Stimulated activated CD8-positive, alpha-beta memory T cell treated with anti-CD3 and anti-CD28 coated beads, Interleukin-12 subunit alpha, Interleukin-12 subunit beta, amount 100 ng/mL, for 24 hours (primary cell): ENCODE data around the gene SLIT3.

Experiments used
- DNase-seq: peaks from one replicate; pipeline ENCODE4 v3.0.0-alpha.2; 2020; ENCODE audit errors: extremely low read depth

The SLIT3 gene

DNA sequence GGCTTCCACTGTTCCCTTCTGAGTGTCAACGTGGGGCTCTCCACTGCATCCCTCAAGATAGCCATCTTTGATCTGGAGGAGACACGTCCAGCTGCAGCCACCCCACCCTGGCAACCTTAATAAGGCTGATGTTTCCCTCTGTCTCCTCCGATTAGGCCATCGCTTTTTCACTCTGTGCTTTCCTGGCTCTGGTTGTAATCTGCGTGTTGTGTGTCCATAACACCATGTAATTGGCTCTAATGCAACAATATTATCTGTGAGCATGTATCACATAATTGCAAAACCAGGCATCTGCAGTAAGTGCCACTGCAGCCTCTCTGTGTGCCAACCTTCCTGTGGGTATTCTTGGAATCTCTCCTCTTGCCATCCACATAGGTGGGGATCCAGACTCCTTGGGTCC is 471.9 kb downstream of the SLIT3 start:
- no peak for DNase-seq

DNA sequence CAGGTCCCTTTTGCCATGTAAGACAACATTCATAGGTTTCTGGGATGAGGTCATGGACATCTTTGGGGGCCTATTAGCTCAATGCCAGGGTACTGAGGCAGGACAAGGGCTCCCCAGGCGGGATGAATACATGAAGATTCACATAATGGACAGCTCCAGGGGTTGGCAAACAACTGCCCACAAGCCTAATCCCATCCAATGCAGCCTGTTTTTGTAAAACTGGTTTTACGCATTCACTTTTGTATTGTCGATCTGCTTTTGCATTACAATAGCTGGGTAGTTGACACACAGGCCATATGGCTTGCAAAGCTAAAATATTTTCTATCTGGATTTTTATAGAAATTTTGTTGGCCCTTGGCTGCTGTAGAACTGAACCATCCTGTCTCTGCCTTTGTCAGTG is 473.3 kb downstream of the SLIT3 start:
- DNase-seq: no peak

DNA sequence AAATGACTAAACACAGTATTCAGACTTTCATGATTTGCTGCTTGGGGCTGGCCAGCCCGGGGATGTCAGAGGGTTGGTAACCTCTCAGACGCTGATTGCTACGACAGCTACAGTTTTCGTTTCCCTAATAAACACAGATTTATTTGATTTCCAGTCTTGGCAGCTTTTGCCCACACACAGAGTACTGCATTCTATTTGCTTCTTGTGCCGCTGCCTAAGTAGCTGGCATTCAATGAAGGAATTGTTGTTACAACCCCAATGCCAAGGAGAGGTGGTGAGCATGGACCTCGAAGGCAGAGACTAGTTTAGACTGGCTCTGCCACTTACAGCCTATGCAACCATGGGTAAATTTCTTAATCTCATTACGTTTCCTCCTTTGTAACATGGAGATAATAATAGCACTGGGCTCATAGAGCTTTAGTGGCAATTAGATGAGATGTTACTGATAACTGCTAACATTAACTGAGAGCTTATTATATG is 474.7 kb downstream of the SLIT3 start:
- no peak for DNase-seq

DNA sequence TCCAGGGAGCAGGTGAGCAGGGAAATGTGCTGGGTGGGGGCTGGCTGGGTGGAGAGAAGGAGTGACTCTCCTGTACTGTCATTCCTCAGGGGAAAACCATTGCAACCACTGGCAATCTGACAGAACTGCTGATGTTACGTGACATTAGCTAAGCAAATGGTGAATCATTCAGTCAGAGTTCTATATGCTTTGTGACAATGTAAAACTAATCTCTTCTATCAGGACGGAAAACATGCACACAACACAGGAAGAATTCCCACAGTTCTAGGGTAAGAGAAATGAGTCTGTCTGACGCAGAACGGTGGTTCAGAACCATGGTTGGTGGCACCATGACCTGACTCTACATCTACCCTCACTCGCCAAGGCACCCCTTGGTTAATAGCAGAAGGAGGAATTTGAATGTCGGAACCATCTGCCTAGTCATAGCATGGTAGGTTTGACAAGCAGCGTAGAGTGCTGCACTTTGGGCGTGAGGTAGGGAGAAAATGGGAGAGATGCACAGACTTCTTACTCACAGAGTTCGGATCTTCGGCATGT is 478.1 kb downstream of the SLIT3 start:
- no peak for DNase-seq

DNA sequence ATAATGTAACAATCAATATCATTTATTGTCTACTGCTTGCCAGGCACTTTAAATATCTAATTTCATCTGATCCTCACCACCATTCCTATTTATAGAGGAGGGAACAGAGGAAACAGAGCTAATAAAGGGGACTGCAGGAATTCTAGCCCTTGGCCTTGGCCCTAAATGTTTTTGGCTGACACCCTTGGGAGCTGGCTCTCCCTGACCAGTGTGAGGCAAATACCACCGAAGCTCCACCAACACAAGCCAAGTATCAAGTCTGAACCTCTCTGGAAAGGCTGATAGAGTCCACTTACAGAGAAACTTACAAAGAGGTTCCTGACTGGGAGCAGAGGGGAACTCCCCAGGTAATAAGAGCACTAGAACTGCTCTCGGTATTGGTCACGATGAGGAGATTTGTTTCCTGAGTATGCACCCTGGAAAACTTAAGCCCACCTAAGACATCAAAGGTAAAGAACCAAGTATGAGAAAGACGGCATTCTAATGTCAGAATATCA is 478.6 kb downstream of the SLIT3 start:
- no peak for DNase-seq

DNA sequence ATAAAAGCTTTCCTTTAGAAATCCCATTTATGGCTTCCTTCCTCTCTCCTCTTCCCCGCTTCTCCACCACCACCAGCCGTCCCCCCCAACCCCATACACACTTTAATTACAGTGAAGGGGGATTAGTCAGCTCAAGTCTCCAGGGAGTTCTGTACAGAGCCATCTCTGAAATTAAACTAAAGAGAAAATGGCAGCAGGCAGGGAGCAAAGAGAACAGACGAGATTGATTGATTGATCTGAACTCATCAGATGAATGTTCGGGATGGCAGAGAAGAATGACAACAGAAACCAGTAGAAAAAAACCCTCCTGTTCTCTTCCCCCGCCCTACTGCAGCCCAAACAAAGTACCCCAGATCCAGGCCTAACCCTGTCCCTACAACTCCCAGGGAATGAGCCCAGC is 480.1 kb downstream of the SLIT3 start:
- no peak for DNase-seq

DNA sequence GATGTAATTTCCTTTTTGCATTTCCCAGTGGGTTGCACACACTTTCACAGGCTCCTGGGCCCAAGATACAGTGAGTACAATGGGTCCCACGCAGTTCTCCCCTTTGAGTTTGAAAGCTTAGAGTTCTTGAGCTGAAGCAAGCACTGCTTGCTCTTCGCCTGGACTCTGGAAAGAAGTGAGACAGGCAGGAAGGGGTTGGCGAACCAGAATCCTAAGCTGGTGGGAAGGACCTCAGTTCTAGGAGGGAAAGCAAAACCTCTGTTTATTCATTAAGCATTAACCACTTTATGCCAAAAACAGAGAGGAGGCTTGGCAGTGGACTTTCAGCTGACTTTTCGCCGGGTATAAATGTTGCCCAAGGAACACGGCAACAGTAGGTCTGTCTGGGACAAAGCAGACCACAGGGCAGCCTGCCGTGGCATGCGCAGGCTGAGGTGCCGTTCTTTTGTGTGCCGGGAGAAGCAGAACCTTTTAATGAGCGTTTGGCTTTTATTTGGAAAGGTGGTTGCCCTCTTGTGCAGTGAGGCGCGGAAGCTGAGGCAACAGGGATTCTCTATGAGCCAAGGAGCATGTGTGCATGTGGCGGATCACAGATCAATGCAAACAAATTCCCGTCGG is 481.8 kb downstream of the SLIT3 start:
- no peak for DNase-seq

DNA sequence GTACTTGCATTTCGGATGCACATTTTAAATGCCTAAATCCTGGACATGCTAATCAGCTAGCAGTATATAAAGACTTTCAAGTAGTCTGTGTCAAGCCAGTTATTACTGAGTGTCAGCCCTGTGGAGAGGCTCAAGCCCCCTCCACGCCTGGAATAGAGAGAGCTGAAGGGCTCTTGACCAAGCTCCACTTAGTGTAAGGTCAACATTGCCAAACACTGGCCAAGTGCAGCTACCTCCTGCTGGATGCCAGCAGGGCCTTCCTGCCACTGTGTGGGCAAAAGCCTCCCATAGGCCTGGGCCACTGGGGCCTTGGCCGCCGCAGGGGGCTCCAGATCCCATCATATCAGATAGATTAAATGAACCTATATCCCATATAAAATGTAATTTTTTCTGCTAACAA is 482.4 kb downstream of the SLIT3 start:
- DNase-seq: no peak

DNA sequence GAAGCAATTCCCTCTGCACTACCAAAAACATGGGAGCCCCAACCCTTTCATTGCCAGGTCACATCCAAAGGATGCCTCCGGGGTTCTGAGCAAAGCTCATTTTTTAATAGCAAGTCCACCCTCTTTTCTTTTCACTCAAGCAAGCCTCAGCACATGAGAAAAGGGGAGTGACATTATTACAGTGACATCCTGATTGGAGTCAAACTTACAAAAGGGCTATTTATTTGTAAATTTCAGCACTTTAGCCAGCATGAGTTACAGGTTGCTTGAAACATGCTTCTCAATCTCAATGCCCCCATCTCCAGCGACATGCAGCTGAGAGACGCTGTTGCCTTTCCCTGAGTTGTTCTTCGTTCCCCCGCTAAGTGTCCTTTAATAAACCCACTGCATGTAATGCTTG is 483.3 kb downstream of the SLIT3 start:
- no peak for DNase-seq

DNA sequence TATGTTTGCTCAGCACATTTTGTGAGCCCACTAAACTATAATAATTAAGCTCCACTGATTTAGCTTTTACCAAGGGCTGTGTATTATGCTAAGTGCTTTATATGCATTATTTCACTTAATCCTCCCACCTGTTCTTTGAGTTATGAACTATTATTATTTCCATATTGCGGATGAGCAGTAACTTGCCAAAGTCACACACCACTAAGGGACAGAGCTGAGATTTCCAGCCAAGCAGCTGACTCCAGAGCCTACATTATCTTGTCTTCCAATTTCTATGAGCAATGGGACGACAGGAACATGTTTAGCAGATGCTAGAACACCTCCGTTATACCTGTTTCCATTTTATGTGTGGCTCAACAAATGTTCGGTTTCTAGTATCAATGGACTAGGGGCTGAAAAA is 484.3 kb downstream of the SLIT3 start:
- DNase-seq: no peak

DNA sequence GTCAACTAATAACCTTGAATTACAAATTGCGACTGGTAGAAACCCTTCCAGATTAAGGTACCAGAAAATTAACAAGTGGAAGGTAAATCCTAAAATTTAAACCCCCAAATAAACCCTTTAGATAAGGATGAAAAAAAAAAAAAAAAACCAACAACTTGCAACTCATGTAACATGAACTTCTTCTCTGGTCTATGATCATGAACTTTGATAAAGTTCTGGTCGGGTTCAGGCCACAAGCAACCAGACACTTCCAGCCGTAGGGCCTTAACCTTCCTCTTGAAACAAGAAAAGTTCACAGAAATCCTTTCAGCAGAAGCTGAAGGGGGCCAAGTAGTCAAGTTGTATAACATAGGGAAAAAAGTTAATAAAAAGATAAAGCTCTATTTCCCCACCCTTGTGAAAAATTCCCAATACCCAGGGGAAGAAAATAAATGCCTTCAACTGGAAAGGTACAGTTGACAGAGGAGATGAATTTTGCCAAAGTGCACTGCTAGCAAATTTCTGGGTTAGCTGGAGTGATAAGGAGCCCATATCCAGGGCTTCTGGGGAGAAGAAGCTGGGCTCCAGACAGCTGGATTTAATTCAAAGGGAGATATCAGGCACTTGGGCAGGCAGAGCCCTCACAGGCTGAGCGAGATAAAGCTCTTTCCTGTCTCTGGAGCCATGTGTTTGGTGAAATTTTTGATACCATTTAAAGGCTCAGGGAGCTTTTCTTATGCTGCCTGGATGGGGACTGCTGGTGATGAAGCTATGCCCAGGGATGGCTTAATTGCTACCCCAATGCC is 487.6 kb downstream of the SLIT3 start:
- DNase-seq: no peak

DNA sequence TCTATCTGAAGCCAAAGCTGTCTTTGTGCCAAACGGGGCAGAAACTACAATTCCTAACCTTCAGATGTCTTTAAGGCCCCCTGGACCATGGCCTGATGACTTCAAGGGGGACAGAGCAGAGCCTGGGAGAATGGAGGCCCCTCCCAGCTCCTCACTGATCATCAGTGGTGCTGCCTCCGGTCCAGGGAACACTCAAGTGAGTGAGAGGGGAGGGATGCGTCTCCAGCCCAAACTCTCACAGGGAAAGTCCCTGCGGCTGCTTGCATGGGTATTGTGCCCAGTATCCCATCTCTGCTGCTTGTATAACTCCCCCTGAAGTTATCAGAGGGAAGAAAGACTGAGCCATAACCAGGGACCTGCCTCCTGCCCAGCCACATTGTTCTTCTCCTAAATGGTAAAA is 490.3 kb downstream of the SLIT3 start:
- DNase-seq: no peak

DNA sequence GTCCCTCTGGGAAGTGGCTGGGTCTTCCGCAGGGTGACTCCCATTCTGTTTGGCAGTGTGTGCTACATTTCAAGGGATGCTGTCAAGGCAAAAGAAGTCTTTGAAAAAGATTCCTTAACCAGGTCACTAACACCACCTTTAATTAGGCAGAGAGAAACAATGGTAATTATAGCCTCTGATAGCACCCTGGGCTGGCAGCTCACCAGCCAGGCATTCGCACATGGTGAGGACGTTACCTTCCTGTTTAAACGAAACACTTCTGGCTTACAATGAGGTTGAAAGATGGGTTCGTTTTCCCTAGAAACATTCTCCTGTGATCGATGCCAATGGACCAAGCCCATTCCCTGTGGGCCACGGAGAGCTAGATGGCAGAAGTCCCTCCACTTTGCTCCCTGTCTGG is 491.7 kb downstream of the SLIT3 start:
- DNase-seq: no peak

DNA sequence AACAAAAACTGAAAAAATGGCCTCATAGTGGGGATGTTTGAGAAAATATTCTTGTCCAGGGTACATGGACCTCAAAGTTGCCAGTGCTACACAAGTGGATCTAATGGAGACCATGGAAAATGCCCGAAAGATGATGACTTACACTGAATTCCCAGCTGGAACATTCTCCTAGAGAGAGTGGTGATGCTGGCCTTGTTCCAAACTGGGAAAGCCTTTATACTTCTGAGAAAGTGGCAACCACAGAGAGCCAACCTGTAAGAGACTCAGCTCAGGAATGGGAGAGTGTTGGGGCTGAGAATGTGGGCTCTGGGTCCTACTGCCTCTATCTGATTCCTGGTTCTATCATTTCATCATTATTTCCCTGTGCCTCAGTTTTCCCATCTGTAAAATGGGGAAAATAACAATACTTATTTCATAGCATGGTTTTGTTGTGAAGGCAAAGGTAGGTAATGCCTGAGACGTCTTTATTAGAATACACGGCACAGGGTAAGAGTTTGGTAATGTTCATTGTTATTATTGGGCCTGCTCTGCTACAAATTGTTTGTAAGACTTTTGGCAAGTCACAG is 492.8 kb downstream of the SLIT3 start:
- no peak for DNase-seq

DNA sequence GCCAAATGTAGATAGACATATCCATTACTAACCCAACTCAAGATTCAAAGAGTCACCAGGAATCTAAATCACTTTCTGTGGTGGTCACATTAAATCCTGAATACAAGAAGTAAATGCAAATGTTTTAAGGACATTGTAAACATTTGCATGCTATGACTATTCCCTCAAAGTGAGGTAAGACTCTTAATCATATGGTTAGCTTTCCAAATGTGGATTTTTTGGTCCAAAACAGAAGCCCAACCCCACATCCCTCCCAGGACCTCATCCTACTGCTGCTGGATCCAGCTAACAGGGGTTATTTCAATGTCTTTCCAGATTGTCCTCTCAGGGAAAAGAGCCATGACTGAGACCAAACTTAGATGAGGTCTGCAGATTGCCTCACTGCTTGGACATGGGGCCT is 493.7 kb downstream of the SLIT3 start:
- DNase-seq: no peak

DNA sequence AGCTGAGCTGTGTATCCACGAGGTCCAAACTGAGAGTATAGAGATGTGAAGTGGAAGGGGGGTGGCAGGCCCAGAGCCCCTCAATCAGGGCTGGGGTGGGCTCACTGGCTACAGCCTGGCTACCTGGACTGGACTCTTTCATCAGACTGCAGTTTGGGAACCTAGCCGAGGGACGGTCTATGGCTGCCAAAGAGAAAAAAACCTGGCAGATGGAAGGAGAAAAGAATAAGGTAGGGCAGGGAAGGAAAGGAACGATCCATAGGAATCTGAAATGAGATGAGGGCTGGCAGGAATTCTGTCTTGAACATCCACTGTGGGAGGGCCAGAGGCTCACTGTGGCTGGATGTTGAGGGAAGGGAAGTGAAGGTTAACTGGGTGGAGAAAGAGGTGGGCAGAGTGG is 497.4 kb downstream of the SLIT3 start:
- DNase-seq: no peak

DNA sequence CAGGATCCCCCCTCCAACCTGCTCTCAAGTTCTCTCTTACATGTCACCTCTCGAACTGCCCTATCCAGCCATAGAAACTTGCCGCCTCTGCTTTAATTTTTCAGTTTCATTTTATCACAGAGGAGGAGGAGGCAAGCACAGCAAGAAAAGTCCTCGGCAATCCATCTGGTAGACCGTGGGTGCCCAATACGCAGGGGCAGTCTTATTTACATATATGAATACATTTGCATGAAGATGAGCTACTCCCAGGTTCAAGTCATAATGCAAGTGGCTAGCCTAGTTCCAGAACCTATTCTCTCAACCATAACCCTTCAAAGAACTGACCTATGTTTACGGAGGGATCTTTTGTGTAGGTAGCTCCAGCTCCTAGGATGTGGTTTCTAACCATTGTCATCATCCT is 498.6 kb downstream of the SLIT3 start:
- no peak for DNase-seq

DNA sequence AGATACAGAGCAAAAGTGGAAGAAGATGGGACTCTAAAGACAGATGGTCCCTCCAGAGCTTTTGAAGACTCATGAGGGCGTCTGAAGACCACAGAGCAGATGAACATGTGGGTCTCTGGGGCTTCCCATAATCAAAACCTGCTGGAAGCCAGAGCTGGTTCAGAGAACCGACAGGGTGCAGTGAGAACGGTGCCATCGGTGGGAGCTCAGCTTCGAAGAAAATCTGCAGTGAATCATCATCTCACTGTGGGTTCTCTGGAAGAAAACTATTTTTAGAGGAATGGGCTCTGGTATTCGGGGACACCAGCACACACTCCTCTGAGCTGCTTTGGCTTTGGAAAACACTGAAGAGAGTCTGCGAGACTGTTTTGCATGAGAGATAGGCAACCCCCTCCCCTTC is 499.4 kb downstream of the SLIT3 start:
- DNase-seq: no peak

DNA sequence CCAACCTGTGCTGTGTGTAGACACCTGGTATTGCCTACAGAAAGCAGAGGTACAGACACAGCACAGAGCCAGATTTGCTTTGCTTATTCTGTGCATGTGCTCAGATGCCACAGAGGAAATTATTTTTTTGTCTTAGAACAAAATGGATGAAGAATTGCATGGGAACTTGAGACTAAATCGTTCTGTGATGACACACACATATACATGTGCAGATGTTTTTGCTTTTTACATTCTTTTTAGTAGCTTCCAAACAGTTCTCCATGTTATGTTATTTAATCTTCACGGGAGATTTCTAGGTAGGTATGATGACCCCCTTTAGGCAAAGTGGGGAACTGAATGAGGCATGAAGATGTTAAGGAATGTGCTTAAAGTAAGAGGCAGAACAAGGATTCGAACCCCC is 500.2 kb downstream of the SLIT3 start:
- no peak for DNase-seq

DNA sequence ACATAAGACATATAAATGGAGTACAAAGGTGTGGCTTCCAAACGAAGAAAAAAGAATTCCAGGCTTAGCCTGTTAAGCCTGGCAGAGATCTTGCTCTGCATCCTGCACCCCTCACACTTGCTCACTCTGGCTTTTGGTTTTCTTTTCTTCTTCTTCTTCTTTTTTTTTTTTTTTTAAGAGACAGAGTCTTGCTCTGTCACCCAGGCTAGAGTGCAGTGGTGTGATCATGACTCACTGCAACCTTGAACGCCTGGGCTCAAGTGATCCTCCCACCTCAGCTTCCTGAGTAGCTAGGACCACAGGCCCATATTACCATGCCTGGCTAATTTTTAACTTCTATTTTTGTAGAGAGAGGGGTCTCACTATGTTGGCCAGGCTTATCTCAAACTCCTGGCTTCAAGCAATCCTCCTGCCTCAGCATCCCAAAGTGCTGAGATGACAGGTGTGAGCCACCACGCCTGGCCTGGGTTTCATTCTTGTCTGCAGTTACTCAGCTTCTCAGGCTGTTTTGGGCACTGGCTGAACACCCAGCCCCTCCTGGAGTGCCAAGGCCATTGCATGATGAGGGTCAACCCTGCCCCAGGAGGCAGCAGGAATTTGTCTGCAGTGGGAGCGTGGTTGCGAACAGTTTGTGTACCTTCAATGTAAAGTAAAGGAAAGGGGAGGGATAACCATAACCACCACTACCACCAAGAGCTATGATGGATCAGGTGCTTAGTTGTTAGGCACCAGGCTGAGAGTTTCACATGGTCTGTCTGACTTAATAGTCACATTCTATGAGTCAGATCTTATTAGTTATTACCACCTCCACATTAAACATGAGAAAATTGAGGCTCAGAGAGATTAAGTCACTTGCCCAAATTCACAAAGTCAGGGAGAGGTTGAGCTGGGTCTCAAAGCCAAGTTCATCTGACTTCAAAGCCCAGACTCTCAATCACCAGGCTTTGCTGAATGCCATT is 502.6 kb downstream of the SLIT3 start:
- DNase-seq: no peak
